Right hindlimb (tissue), 1 donor: ENCODE measurements around the gene BCL10.

Source experiments
- DNase-seq: peaks from one replicate; pipeline ENCODE4 v3.0.0-alpha.2; 2018

BCL10 gene

DNA sequence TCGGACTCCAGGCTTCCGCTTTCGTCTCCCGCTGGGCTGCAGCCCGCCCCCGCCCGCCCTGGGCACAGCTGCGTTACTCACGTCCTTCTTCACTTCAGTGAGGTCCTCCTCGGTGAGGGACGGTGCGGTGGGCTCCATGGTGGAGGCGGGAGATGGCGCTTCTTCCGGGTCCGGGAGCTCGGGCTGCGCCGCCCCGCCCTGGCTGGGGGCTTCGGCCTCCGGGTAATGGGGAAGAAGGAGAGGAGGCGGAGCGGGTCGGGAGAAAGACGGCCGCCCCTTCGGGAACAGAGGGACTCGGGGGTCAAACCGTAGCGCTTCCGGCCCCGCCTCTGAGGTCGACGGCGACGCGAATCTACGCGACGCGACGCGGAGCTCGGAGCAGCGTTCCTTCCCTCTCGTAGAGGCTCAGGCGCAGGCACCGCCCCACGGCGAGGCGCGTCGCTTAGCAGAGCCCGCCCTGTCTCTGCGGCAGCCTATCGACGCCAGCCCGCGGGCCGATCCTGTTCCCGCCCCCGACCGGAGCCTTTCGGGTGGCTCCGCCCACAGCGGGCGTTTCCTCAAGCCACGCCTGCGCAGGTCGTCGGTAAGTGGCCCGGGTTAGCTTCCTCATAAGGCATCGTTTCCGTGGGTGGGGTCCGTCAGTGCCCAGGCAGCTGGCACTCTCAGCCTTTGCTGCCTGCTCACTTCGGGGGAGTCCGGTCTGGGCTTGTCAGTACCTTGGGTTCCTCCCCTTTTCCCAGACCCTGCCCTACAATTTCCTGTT is at the start of gene BCL10:
TSS of gene BCL10 (minus strand) at position 418 of the 763 bp plus-strand sequence. CDS start at position 138, 280 bp downstream.
- peak; percentile 99 for DNase-seq

DNA sequence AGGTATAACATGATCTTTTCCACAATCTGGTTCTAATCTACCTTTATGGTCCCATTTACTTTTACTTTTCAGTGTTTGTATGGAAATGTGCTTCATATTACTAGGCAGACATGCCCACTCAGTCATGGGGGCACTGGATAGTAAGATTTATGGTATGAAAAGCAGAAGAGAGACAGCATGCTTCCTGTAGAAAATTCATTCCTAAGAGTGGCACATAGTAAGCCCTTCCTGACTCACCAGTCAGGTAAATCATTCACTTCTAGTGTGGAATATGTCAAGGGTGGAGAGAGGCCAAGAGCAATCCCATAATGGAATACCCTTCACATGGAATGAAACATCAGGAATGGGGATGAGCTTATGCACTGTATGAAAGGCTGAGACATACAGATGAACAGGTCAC is 49.5 kb upstream of the BCL10 start:
- no peak for DNase-seq

DNA sequence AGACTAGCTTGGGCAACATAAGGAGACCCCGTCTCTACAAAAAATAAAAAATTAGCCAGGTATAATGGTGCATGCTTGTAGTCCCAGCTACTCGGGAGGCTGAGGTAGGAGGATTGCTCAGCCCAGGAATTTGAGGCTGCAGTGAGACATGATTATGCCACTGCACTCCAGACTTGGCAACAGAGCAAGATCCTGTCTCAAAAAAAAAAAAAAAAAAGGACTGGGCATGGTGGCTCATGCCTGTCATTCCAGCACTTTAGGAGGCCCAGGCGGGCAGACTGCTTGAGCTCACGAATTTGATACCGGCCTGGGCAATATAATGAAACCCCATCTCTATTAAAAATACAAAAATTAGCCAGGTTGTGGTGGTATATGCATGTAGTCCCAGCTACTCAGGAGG is 47.3 kb upstream of the BCL10 start:
- no peak for DNase-seq

DNA sequence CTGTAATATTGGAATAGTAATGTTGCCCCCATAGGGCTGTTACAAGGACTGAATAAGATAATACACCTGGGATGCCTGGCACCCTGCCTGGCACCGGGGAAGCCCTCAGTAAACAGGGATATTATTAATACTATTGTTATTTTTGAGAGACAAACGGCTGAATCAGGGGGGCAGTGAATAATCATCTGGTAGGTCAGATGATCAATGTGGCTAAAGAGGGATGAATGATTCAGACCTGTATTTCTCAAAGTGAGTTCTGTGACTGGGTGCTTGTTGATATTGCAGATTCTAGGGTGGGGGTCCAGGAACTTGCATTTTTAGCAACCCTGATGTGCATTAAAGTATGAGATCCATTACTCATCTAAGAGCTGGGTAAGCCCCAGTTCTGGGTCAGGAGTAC is 46.2 kb upstream of the BCL10 start:
- DNase-seq = no peak

DNA sequence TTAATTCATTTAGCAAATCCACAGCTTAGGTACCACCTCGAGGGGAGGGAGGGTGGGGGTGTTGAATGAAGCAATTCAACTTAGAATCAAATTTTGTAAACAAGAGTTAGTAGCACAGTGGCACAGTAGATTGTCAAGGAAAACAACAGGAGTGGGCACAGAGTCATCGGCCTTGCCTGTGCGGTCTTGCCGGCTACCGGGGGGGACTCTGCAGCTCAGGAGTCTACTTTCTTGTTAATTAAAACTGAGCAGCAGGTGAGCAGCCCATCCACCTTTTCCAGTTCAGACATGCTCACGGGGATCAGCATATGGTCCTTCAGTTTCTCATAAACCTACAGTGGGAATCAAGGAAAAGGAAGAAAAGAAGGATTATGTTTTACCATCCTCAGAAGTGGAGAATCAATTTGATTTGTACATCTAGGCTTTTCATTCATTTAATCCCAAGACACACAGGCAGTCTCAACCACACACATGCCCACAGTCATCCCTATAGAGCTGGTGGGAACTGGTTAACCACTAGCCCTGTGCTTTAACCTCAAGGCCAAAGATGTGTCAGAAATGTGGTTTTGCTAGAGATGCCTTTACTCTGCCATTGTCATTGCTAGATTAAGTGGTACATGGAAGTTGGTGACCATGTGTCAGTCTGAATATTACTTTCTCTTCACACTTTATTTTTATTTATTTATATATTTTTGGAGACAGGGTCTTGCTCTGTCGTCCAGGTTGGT is 45.0 kb upstream of the BCL10 start:
- no peak for DNase-seq

DNA sequence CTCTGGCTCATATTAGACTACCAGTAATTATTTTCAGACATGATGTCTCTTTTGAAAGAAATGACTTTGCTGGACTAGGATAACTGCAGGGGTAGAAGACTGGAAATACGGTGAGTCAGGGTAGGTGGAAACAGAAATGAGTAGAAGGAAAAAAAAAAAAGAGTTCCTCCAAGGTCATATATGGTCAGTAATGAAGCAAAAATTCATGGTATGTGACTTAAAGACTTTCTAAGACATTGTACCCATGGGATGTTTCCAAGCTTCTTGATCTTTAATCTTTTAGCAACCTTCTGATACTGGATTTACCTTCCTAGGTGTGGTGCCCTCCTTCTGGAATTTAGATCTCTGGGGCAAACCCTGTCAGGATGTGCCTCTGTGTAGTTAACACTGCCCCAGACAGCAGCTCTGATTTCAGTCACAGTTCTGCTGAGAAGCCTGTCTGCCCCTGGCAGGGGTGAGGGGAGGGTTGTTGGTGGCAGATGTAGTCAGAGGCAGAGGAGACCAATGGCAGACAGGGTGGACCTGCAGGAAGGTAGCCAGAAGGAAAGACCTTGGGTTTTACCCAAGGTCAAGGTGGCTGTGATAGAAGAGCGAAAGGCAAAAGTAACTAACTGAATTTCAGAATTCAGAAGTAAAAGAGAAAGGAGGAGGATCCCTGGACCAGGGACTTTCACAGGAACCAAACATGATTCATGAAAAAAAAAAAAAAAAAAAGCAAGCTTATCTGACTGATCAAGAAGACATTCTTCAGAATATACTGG is 44.1 kb upstream of the BCL10 start:
- no peak for DNase-seq

DNA sequence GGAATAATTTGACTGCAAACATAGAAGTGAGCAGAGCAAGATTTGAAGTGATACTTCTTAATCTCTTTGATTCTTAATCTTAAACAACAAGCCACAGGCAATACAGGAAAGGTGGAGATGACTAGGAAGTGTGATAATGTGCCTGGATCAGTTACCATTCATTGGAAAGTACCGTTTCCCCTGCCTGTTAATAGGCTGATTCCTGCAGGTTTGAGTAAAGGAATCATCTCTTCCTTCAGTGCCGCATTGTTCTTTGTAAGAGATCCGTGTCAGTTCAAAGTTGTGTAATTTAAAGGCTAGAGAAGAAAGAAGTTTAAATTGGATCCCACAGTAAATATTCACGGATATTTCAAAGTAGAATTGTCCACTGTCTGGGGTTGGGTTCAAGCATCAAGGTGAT is 43.5 kb upstream of the BCL10 start:
- no peak for DNase-seq

DNA sequence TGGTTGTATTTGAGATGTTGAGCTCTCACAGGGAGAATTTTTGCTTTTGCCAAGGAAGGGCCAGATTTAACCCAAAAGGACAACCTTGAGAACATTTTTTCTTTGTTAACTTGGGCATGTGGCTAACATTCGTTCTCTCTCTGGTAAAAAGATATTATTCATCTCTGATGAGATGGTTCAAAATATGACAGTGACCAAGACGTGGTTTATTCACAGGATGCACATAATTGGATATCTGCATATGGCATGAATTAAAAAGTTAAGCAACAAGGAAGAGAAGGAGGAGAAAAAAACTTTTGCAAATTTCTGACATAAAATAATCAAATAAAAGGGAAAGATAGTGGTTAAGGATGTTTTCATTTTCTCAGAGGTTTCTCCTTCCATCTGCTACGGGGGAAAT is 43.1 kb upstream of the BCL10 start:
- no peak for DNase-seq

DNA sequence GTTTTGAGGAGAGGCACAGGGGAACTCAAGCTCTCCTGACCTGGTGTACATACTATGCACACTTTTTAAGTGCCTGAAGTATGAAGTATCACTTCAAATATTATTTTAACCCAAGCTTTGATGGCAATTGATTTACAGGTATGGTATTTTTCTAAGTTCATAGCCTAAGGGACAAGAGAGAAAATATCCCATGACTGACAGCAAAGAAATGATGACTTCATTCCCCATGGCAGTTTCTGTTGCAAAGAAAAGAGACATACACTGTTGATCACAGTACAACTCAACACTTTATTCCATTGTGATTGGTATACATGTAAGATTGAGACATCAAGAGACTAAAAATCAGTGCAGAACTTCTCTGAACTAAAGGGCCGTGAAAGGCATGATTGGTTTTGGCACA is 41.8 kb upstream of the BCL10 start:
- DNase-seq = no peak

DNA sequence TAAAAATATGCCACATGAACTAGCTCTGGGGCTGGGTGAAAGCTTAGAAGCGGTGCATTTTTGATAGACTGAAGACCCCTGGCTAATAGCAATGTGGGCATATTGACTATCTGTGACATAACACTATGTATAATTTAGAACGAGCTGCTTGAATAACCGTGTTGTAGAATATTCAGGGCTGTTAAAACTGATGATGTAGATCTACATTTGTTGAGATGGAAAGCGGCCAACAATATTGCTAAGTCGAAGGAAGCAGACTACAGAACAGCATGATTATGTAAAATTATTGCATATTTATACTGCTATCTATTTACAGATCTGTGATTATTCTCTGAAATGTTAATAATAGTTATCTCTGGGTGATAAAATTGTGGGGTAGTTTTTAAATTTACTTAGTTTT is 41.1 kb upstream of the BCL10 start:
- DNase-seq = no peak

DNA sequence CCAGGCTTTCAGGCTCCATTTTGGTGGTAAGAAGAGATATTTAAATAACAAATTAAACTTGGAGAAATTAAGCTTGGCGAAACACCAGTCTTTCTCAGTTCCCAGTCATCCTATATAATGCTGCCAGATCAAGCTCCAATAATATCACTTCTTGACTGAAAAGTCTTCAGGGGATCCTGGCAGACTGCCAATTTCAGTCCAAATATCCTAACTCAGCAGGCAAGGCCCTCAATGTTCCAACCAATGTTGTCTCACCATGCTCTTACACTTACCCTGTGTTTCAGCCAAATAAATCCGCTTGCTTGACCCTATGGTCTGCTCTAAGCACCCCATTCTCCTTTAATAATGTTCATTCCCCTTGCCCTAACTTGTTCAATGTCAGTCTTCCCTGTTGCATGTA is 39.9 kb upstream of the BCL10 start:
- DNase-seq = no peak

DNA sequence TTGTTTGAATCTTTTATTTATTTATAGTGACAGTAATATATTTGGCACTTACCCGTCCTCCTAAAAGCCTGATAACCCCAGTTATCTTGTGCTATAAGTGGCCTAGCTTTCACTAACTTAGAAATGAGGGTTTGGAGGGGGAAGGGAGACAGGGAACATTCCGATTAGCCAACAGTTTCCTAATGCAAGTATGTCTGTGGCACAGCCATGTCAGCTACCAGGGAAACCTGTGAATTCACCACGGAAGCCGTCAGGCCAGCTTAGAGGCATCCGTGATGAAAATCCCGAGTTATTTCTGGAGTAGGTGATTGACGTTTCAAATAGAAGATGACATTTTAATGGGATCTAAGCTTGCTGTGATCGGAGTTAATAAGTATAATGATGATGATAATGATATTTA is 39.4 kb upstream of the BCL10 start:
- DNase-seq = no peak

DNA sequence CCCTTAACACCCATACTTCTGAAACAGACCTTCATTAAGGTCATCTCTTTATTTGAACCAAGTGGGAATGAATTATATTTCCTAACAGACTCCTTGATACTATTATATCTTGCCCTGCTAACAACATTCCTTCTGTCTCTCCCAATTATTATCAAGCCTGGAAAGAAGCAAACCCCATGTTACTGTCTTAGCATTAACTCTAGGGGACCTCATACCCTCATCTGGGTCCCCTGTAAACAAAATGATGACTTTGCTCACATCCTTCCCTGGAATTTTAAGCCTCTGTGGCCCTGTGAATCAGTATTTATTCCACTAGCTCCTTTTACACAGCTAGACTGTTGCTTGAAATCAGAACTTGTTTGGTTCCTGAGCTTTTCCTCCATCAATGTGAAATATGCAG is 38.3 kb upstream of the BCL10 start:
- no peak for DNase-seq

DNA sequence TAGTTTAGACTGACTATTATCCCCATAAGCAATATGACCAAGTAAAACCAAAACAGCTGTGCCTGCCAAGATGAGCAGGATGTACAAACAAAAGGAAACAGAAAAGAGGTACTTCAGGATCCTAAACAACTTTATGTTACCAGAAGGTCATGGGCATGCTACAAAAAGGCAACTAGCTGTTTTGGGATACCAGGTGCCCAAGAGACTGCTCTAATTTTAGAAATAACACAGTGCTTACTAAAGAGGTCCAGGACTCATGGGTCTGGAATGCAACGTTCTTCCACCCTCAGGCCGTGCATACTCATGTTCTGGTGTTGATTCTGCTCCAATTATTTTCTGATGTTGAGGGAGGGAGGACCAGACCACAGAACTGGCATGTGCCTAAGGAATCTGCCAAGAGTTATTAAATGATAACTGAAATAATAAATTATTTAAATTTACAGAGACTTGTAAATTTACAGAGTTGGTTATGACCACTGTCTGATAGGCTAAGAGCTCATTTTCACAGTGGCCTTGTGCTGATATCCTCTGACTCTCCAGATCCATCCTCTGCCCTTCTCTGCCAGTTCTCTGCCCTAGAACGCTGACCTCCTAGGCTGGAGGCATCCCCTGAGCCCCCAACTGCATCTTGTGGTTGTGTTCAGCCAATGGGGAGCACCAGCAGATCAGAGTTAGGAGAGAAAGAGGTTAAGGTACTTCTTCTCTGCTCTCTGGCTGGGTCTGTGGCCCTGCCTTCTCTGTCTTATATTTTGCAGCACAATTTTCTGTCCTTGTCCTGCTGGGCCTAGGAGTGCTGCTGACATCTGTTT is 37.7 kb upstream of the BCL10 start:
- DNase-seq = no peak

DNA sequence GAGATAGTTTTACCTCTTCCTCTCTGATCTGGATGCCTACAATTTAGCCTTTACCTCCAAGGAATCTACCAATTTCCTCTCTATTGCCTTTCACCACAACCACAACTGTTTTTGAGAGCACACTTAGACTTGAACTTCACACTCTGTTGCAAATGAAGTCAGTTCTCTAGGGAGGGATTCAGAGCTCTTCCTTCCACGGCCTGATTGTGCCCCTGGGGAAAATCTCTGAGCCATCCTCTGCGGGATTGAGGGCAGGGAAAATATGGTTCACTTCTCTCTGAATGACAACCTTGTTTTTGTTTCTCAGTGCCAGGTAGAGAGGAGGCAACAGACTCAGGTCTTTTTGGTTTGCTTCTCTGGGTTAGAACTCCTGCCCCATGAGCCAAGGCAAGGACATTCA is 35.4 kb upstream of the BCL10 start:
- DNase-seq = no peak

DNA sequence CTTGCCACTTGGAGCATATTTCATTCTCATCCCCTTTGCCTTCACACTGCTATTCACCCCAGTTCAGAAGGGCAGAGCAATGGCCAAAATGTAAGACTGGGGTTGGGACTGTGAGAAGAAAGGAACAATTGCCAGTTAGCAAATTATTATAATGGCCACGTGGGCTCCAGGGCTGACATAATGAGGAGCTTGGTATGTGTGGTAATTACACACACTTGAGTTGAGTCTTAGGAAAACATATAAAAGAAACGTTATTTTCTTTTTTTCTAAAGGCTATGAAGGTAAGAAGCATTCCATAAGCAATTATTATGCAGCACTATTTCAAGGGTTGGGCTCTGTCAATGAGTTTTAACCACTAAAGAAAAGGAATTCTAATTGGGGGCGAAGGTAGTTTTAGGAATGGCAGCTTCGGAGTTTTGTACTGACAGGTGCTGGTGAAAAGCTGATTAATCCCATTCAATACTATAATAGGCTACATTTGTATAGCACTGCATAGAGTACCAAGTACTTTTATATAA is 32.5 kb upstream of the BCL10 start:
- no peak for DNase-seq

DNA sequence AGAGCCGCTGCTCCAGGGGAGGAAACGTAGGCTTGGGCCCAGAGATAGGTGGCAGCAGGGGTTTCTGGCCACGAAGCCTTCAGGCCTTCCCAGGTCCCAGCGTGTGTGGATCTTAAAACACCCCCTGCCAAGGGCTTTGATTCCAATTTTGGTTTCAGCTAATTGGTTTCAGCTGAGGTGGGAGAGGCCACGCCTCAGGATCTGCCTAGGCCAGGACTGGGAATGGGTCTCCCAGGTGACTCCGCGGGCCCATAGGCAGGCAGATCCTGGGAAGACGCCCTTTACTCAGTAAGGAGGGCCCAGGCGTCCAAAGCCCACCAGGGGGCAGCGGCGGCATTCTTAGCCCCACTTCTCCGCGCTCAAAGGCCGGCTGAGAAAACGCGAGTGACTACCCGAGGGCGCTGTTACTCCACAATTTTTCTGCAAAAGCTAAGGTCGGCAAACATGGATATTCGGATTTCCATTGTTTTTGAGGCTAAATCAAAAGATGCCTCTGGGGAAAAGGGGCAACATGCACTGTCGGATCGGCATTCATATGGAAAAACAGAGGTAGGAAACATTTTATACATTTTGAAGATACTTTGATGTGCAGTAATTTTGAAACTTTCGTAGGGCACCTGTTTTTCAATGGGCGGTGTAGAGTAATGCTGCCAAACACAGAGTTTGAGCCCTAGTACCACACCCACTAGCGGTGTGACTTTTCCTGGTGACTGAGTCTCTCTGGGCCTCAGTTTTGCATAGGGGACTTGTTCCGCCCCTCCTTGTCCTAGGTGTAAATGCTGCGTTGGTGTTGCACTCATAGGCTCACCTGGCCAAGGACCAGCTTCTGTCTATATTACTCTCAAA is 31.8 kb upstream of the BCL10 start:
- peak; percentile 93 for DNase-seq

DNA sequence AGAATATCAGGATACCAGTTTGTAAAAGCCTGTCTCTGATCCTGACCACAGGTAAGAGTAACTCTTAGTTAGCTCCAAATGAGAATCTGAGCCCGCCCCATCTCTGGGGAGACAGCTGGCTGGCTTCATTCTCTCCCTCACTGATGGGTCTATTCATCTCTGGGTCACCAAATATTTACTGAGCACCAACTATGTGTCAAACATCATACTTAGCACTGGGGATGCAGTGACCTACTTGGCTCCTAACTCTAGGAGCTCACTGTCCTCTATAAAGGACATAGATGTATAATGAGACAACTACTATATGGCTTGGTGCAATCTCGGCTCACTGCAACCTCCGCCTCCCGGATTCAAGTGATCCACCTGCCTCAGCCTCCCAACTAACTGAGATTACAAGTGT is 29.8 kb upstream of the BCL10 start:
- DNase-seq = no peak

DNA sequence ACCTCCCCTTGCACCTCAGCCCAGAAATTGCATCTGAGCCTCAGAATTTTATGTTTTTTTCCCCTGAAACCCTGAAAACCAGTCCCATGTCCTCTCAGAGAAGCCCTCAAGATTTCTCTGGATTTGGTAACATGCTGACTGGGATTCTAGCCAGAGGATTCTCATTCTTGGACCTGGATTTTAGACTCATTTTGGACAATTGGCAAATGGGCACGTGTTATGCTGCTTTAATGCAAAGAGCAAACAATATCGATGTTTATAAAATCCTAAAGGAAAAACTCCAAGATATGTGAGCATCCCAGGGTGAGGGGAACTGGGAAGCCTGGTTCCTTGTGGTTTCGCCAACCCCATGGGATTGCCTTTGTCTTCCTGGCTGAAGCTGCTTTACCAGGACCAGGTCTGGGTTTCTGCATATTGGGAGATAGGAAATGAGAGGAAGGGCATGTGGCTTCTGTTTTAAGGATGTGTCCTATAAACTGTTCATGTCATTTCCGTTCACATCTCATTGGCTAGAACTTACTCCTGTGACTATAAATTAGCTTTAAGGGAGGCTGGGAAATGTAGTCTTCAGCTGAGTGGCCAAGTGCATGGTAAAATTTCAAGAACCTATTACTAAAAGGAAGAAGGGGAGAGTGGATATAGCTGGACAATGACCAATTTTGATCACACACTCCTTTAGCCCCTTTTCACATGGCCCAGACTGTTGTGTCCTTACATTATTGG is 27.2 kb upstream of the BCL10 start:
- no peak for DNase-seq

DNA sequence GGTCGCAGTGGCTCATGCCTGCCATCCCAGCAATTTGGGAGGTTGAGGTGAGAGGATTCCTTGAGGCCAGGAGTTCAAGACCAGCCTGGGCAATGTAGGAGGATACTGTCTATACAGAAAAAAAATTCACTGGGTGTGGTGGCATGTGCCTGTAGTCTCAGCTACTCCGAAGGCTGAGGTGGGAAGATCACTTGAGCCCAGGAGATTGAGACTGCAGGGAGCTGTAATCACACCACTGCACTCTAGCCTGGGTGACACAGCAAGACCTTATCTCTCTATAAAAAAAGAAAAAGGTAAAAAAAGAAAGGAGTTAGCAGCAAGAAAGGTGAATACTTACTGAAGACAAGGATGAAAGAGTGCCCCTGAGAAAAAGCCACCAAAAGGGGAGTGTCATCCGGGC is 23.7 kb upstream of the BCL10 start:
- DNase-seq = no peak
